ENCODE measurements around the gene UFSP2. TPM values are rescaled to one million over a fixed set of nuclear protein-coding genes. Genes with fewer than 3 reads are reported as not detected.
A peak's percentile ranks its signal among the peaks of the same experiment; 100 is the strongest.

The UFSP2 gene
- total RNA-seq, 1 donor from 2014 or later, result 51.2 TPM

GRCh38 chr4:185411849-185412248, 13.9 kb downstream of the UFSP2 start:
- H3K4me3 ChIP-seq, result no peak overlapping the region
- peaks cover 5% of the 10 kb centered on the region for H3K9me3 ChIP-seq (replicated peaks)
- H3K27me3 ChIP-seq (ENCODE audit: low read depth), result no peaks in the 10 kb centered on the region
- DNase-seq, result no peak
- peaks cover 79% of the 10 kb centered on the region for H3K36me3 ChIP-seq
- intact Hi-C loops (cut with micrococcal nuclease), result no loop called here
- peaks cover 12% of the 10 kb centered on the region for H3K4me1 ChIP-seq
- TF ChIP-seq, protein P1, sequence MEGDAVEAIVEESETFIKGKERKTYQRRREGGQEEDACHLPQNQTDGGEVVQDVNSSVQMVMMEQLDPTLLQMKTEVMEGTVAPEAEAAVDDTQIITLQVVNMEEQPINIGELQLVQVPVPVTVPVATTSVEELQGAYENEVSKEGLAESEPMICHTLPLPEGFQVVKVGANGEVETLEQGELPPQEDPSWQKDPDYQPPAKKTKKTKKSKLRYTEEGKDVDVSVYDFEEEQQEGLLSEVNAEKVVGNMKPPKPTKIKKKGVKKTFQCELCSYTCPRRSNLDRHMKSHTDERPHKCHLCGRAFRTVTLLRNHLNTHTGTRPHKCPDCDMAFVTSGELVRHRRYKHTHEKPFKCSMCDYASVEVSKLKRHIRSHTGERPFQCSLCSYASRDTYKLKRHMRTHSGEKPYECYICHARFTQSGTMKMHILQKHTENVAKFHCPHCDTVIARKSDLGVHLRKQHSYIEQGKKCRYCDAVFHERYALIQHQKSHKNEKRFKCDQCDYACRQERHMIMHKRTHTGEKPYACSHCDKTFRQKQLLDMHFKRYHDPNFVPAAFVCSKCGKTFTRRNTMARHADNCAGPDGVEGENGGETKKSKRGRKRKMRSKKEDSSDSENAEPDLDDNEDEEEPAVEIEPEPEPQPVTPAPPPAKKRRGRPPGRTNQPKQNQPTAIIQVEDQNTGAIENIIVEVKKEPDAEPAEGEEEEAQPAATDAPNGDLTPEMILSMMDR (IDR thresholded peaks at IDR 0.05; ENCODE audit: borderline replicate concordance), result no peak
- no peak overlapping the region for H3K27ac ChIP-seq (replicated peaks)

GRCh38 chr4:185408432-185408831, 17.3 kb downstream of the UFSP2 start:
- Histone ChIP-seq H3K27me3 (ENCODE audit: low read depth) (no peaks in the 10 kb centered on the region), H3K36me3 (peaks cover 82% of the 10 kb centered on the region), H3K4me1 (no peaks in the 10 kb centered on the region), H3K9me3 (replicated peaks) (peaks cover 5% of the 10 kb centered on the region), H3K4me3 (no peak overlapping the region), H3K27ac (replicated peaks) (no peak overlapping the region)
- intact Hi-C loops (cut with micrococcal nuclease), result no loop called here
- TF ChIP-seq, protein P1 (IDR thresholded peaks at IDR 0.05; ENCODE audit: borderline replicate concordance), result no peak
- no peak for DNase-seq

GRCh38 chr4:185405296-185405999, 20.3 kb downstream of the UFSP2 start:
- H3K27ac ChIP-seq (replicated peaks), result no peak overlapping the region
- TF ChIP-seq, protein P1 (IDR thresholded peaks at IDR 0.05; ENCODE audit: borderline replicate concordance), result no peak
- H3K4me3 ChIP-seq, result no peak overlapping the region
- H3K4me1 ChIP-seq, result no peaks in the 10 kb centered on the region
- H3K27me3 ChIP-seq (ENCODE audit: low read depth), result no peaks in the 10 kb centered on the region
- DNase-seq, result no peak
- H3K36me3 ChIP-seq, result peaks cover 93% of the 10 kb centered on the region
- peaks cover 5% of the 10 kb centered on the region for H3K9me3 ChIP-seq (replicated peaks)
- intact Hi-C loops (cut with micrococcal nuclease), result no loop called here

DNA sequence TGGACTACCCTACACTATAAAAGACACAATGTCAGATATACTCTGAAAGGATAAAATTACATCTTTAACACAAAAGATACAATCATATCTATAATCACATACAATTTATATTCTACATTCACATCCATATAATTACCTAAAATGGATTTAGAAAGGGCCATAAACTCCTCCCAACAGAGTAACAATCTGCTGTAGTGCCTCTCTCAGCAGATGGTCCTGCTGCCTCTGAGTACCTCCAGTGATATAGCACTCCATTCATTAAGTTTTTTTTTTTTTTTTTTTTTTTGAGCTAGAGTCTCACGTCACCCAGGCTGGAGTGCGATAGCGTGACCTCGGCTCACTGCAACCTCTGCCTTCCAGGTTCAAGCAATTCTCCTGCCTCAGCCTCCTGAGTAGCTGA, 21.7 kb downstream of the UFSP2 start:
- no peaks in the 10 kb centered on the region for H3K27me3 ChIP-seq (ENCODE audit: low read depth)
- H3K9me3 ChIP-seq (replicated peaks), result no peaks in the 10 kb centered on the region
- H3K27ac ChIP-seq (replicated peaks), result no peak overlapping the region
- H3K4me3 ChIP-seq, result no peak overlapping the region
- DNase-seq, result no peak
- peaks cover 93% of the 10 kb centered on the region for H3K36me3 ChIP-seq
- TF ChIP-seq, protein P1 (IDR thresholded peaks at IDR 0.05; ENCODE audit: borderline replicate concordance), result no peak
- H3K4me1 ChIP-seq, result peaks cover 13% of the 10 kb centered on the region
- intact Hi-C loops (cut with micrococcal nuclease), result no loop called here

DNA sequence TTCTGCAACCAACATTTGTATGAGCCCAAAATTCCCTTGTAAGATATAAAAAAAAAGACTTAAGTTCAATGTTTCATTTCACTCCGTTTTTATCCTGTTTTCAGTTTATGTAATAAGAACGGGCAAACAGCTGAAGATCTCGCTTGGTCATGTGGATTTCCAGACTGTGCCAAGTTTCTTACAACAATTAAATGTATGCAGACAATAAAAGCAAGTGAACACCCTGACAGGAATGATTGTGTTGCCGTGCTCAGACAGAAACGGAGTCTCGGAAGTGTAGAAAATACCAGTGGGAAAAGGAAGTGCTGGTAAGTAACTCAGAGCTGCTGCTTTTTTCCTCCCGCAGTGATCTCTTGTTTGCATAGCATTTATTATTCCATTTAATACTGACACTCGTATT, 26.3 kb downstream of the UFSP2 start:
- Histone ChIP-seq H3K36me3 (peaks cover 55% of the 10 kb centered on the region), H3K9me3 (replicated peaks) (no peaks in the 10 kb centered on the region), H3K27ac (replicated peaks) (no peak overlapping the region), H3K4me1 (peaks cover 56% of the 10 kb centered on the region), H3K27me3 (ENCODE audit: low read depth) (no peaks in the 10 kb centered on the region), H3K4me3 (peak overlapping the region; percentile 1)
- DNase-seq, result no peak
- intact Hi-C loops (cut with micrococcal nuclease), result no loop called here
- TF ChIP-seq, protein P1 (IDR thresholded peaks at IDR 0.05; ENCODE audit: borderline replicate concordance), result no peak

Measured in left ventricle myocardium inferior (tissue), 1 donor.